ENCODE data around the gene NOP53. TPM values are rescaled to one million over a fixed set of nuclear protein-coding genes. Genes with fewer than 3 reads are reported as not detected.
A peak's percentile ranks its signal among the peaks of the same experiment; 100 is the strongest.
"Not testable (repeated sequence)": the region's sequence is repeated elsewhere in the genome, so short reads cannot be mapped to it uniquely, and the experiment has no call there.

The NOP53 gene
- total and polyA plus RNA-seq, 5 experiments from 2014 or later, result 266 to 882 (median 443) TPM

- peaks cover 17 to 56% (median 46%) of the 10 kb centered on the region in 4 donors for H3K4me1 Mint-ChIP-seq
- not testable (repeated sequence) for DNase-seq, ATAC-seq, H3K27me3 Mint-ChIP-seq, H3K9me3 Mint-ChIP-seq
- POLR2A ChIA-PET, result interaction anchor here (0.8 to 1.7 kb wide), 4 partner anchors 10 to 262 kb away, joined by 3 to 9 read pairs (median 6); partner anchors contain the start of genes KPTN and SELENOW
- H3K4me3 Mint-ChIP-seq, result peak overlapping the region; percentile 97 to 100 (median 99)
- H3K27ac Mint-ChIP-seq, result peak overlapping the region in 9 of 10 donors; percentile 99 to 100 (median 100)
- H3K36me3 Mint-ChIP-seq, result peaks cover 2 to 41% (median 9%) of the 10 kb centered on the region in 3 donors
Observed at GRCh38 chr19:47746129-47746528, 783 bp downstream of the NOP53 start.

- no peaks in the 10 kb centered on the region for H3K9me3 Mint-ChIP-seq
- DNase-seq (no peak), ATAC-seq (no peak)
- H3K36me3 Mint-ChIP-seq, result peaks cover 9 to 72% (median 11%) of the 10 kb centered on the region in 3 donors
- POLR2A ChIA-PET, result interaction anchor here (1.2 kb wide), 1 partner anchor 233 kb away, joined by 3 read pairs; no protein-coding TSS in a partner anchor
- peaks cover 0 to 2% (median 0%) of the 10 kb centered on the region in 5 donors for H3K27me3 Mint-ChIP-seq
- H3K4me1 Mint-ChIP-seq, result peaks cover 15 to 67% (median 54%) of the 10 kb centered on the region in 4 donors
- H3K27ac Mint-ChIP-seq, result peak overlapping the region; percentile 33 to 86 (median 70)
- peak overlapping the region; percentile 57 to 83 (median 72) for H3K4me3 Mint-ChIP-seq
Observed at GRCh38 chr19:47749326-47749725, 4.0 kb downstream of the NOP53 start.

- Mint-ChIP-seq H3K9me3 (no peaks in the 10 kb centered on the region), H3K36me3 (peaks cover 9 to 72% (median 11%) of the 10 kb centered on the region in 3 donors), H3K4me3 (peak overlapping the region in 3 of 10 donors; percentile 4 to 49 (median 13)), H3K27me3 (no peaks in the 10 kb centered on the region), H3K27ac (peak overlapping the region in 1 of 10 donors; percentile 53), H3K4me1 (peaks cover 11 to 61% (median 44%) of the 10 kb centered on the region in 4 donors)
- POLR2A ChIA-PET, result interaction anchor here (0.6 kb wide), 1 partner anchor 27 kb away, joined by 4 read pairs; no protein-coding TSS in a partner anchor
- ATAC-seq (no peak), DNase-seq (no peak)
Observed at GRCh38 chr19:47750752-47751151, 5.4 kb downstream of the NOP53 start.

GRCh38 chr19:47752440-47753211 lies 7.3 kb downstream of the NOP53 start:
- peak in 3 of 10 donors; percentile 30 to 46 (median 45) for DNase-seq
- peak; percentile 48 to 69 for ATAC-seq
- H3K27ac Mint-ChIP-seq, result peak overlapping the region in 7 of 10 donors; percentile 35 to 84 (median 49)
- peak overlapping the region in 3 of 10 donors; percentile 15 to 51 (median 48) for H3K4me3 Mint-ChIP-seq
- peaks cover 9 to 85% (median 9%) of the 10 kb centered on the region in 3 donors for H3K36me3 Mint-ChIP-seq
- peaks cover 11 to 52% (median 39%) of the 10 kb centered on the region in 4 donors for H3K4me1 Mint-ChIP-seq
- H3K27me3 Mint-ChIP-seq, result no peaks in the 10 kb centered on the region
- H3K9me3 Mint-ChIP-seq, result no peaks in the 10 kb centered on the region
- POLR2A ChIA-PET, result interaction anchor here (0.7 kb wide), 1 partner anchor 11 kb away, joined by 3 read pairs; no protein-coding TSS in a partner anchor

- H3K27ac Mint-ChIP-seq, result peak overlapping the region in 2 of 10 donors; percentile 46 to 80
- POLR2A ChIA-PET, result no interaction called here
- H3K4me3 Mint-ChIP-seq, result peak overlapping the region in 1 of 10 donors; percentile 39
- no peaks in the 10 kb centered on the region for H3K9me3 Mint-ChIP-seq
- DNase-seq (no peak), ATAC-seq (no peak)
- H3K4me1 Mint-ChIP-seq, result peaks cover 5 to 36% (median 24%) of the 10 kb centered on the region in 4 donors
- H3K36me3 Mint-ChIP-seq, result peaks cover 4 to 86% (median 18%) of the 10 kb centered on the region in 3 donors
- no peaks in the 10 kb centered on the region for H3K27me3 Mint-ChIP-seq
Observed at GRCh38 chr19:47754206-47755064, 9.1 kb downstream of the NOP53 start.

GRCh38 chr19:47755065-47755761 lies 9.9 kb downstream of the NOP53 start:
- ATAC-seq, result no peak
- DNase-seq, result no peak

GRCh38 chr19:47755762-47756626 lies 10.6 kb downstream of the NOP53 start:
- POLR2A ChIA-PET, result interaction anchor here (1.5 kb wide), 1 partner anchor 10 kb away, joined by 3 read pairs; no protein-coding TSS in a partner anchor
- DNase-seq (no peak), ATAC-seq (no peak)
- H3K9me3 Mint-ChIP-seq, result no peaks in the 10 kb centered on the region
- no peak overlapping the region for H3K4me3 Mint-ChIP-seq
- H3K36me3 Mint-ChIP-seq, result peaks cover 4 to 73% (median 18%) of the 10 kb centered on the region in 3 donors
- H3K27me3 Mint-ChIP-seq, result no peaks in the 10 kb centered on the region
- peaks cover 5 to 28% (median 14%) of the 10 kb centered on the region in 4 donors for H3K4me1 Mint-ChIP-seq
- H3K27ac Mint-ChIP-seq, result peak overlapping the region in 2 of 10 donors; percentile 3 to 73

More at GRCh38 chr19:47755065-47755761, 9.9 kb downstream of the NOP53 start:
- peak overlapping the region in 1 of 10 donors; percentile 71 for H3K27ac Mint-ChIP-seq
- no peaks in the 10 kb centered on the region for H3K9me3 Mint-ChIP-seq
- H3K27me3 Mint-ChIP-seq, result no peaks in the 10 kb centered on the region
- POLR2A ChIA-PET, result interaction anchor here (1.5 kb wide), 1 partner anchor 9 kb away, joined by 3 read pairs; no protein-coding TSS in a partner anchor
- H3K36me3 Mint-ChIP-seq, result peaks cover 4 to 80% (median 18%) of the 10 kb centered on the region in 3 donors
- H3K4me1 Mint-ChIP-seq, result peaks cover 5 to 32% (median 17%) of the 10 kb centered on the region in 4 donors
- H3K4me3 Mint-ChIP-seq, result no peak overlapping the region

GRCh38 chr19:47756627-47756929 lies 11.2 kb downstream of the NOP53 start:
- Mint-ChIP-seq H3K9me3 (no peaks in the 10 kb centered on the region), H3K27ac (peak overlapping the region in 2 of 10 donors; percentile 3 to 71), H3K4me1 (peaks cover 5 to 22% (median 12%) of the 10 kb centered on the region in 4 donors), H3K36me3 (peaks cover 4 to 68% (median 18%) of the 10 kb centered on the region in 3 donors), H3K27me3 (no peaks in the 10 kb centered on the region), H3K4me3 (no peak overlapping the region)
- ATAC-seq (no peak), DNase-seq (no peak)
- POLR2A ChIA-PET, result interaction anchor here (1.5 kb wide), 1 partner anchor 10 kb away, joined by 3 read pairs; no protein-coding TSS in a partner anchor

GRCh38 chr19:47756953-47757608 lies 11.7 kb downstream of the NOP53 start:
- peaks cover 4 to 64% (median 18%) of the 10 kb centered on the region in 3 donors for H3K36me3 Mint-ChIP-seq
- peaks cover 5 to 19% (median 12%) of the 10 kb centered on the region in 4 donors for H3K4me1 Mint-ChIP-seq
- DNase-seq (no peak), ATAC-seq (no peak)
- peak overlapping the region in 1 of 10 donors; percentile 71 for H3K27ac Mint-ChIP-seq
- peak overlapping the region in 2 of 10 donors; percentile 14 to 19 for H3K4me3 Mint-ChIP-seq
- POLR2A ChIA-PET, result interaction anchor here (1.5 kb wide), 1 partner anchor 11 kb away, joined by 3 read pairs; no protein-coding TSS in a partner anchor
- no peaks in the 10 kb centered on the region for H3K27me3 Mint-ChIP-seq
- no peaks in the 10 kb centered on the region for H3K9me3 Mint-ChIP-seq

- POLR2A ChIA-PET, result no interaction called here
- Mint-ChIP-seq H3K9me3 (no peaks in the 10 kb centered on the region), H3K4me1 (peaks cover 4 to 12% (median 6%) of the 10 kb centered on the region in 4 donors), H3K4me3 (no peak overlapping the region), H3K36me3 (peaks cover 4 to 56% (median 16%) of the 10 kb centered on the region in 3 donors), H3K27me3 (no peaks in the 10 kb centered on the region), H3K27ac (peak overlapping the region in 4 of 10 donors; percentile 36 to 74 (median 57))
- no peak for DNase-seq
- ATAC-seq, result no peak
Observed at GRCh38 chr19:47757617-47758442, 12.5 kb downstream of the NOP53 start.

Data from naive thymus-derived CD8-positive, alpha-beta T cell (primary cell).